ENCODE data around the gene PPHLN1. TPM values are rescaled to one million over a fixed set of nuclear protein-coding genes. Genes with fewer than 3 reads are reported as not detected.

PPHLN1 gene
- total and polyA plus RNA-seq, 2 of the 8 experiments (the other 6 are each of a cell fraction or from before 2014, with no cell fraction given): 34.3 to 71.6 TPM

GRCh38 chr12:42372154-42372791, 46.3 kb downstream of the PPHLN1 start:
- Histone ChIP-seq H3K18ac (ENCODE audit: extremely low read depth, low read length) (no peak overlapping the region), H3K36me3 (ENCODE audit: control insufficient read depth in 2 of 4, insufficient read depth in 4 of 4, low read length in 3 of 4) (peaks cover 0 to 6% (median 3%) of the 10 kb centered on the region in 4 experiments; a peak in 4 of 8 replicates), H3K56ac (replicated peaks; ENCODE audit: insufficient read length, low read depth, low read length) (no peak overlapping the region), H3K79me1 (ENCODE audit: low read depth, low read length) (no peaks in the 10 kb centered on the region; the same call in 1 of the 2 replicates), H3K9ac (replicated peaks in 1 of 4; ENCODE audit: extremely low read depth in 1 of 4, low read depth in 3 of 4, low read length in 3 of 4) (no peak overlapping the region), H3K23ac (ENCODE audit: insufficient read length) (no peak overlapping the region), H3K4me2 (ENCODE audit: insufficient read depth in 1 of 2, low read depth in 2 of 2, low read length in 2 of 2) (no peak overlapping the region), H2BK120ac (replicated peaks; ENCODE audit: low read depth, low read length) (no peak overlapping the region), H2BK5ac (ENCODE audit: low read depth, low read length) (no peak overlapping the region), H2BK20ac (ENCODE audit: low read length) (no peak overlapping the region), H3K4me3 (ENCODE audit: extremely low read depth in 1 of 4, insufficient read depth in 2 of 4, low read depth in 3 of 4, low read length in 4 of 4) (no peak overlapping the region), H3K27me3 (replicated peaks in 1 of 4; ENCODE audit: control insufficient read depth in 3 of 4, extremely low read depth in 1 of 4, insufficient read depth in 3 of 4, low read length in 3 of 4) (no peaks in the 10 kb centered on the region), H4K5ac (ENCODE audit: insufficient read length, low read depth, low read length) (no peak overlapping the region), H3K23me2 (ENCODE audit: low read depth, low read length) (no peaks in the 10 kb centered on the region), H3K27ac (ENCODE audit: low read depth, low read length) (no peak overlapping the region), H2AK5ac (ENCODE audit: low read depth, low read length) (no peak overlapping the region), H2BK15ac (ENCODE audit: low read length) (no peak overlapping the region), H3K14ac (ENCODE audit: insufficient read length) (no peak overlapping the region), H4K91ac (replicated peaks; ENCODE audit: insufficient read length, low read length) (no peak overlapping the region), H2AFZ (ENCODE audit: low read length) (no peak overlapping the region), H4K20me1 (replicated peaks in 1 of 2; ENCODE audit: control insufficient read depth in 1 of 2, insufficient read depth in 2 of 2, low read length in 2 of 2) (no peaks in the 10 kb centered on the region), H3K4ac (replicated peaks; ENCODE audit: insufficient read length, low read depth, low read length) (no peak overlapping the region), H3K9me3 (ENCODE audit: insufficient read depth in 2 of 2, low read depth in 1 of 2, low read length in 1 of 2) (no peaks in the 10 kb centered on the region), H2BK12ac (ENCODE audit: low read depth, low read length) (no peak overlapping the region), H3K4me1 (replicated peaks in 1 of 4; ENCODE audit: control insufficient read depth in 3 of 4, insufficient read depth in 4 of 4, low read length in 3 of 4) (peaks cover 0 to 9% (median 5%) of the 10 kb centered on the region in 4 experiments; a peak in 5 of 7 replicates), H3K79me2 (ENCODE audit: control insufficient read depth in 1 of 2, insufficient read depth in 2 of 2, low read length in 2 of 2) (peaks cover 0 to 17% of the 10 kb centered on the region in 2 experiments; a peak in 2 of 4 replicates), H4K8ac (ENCODE audit: extremely low read depth, insufficient read depth, low read length) (no peak overlapping the region)
- WGBS, 2 experiments (ENCODE audit: extremely low coverage in 1 of 2, insufficient coverage in 1 of 2, insufficient read length in 1 of 2, insufficient replicate concordance in 2 of 2, low coverage in 1 of 2, low lambda C conversion rate in 2 of 2, missing lambda C conversion rate in 1 of 2): 93% methylated on average over 2 of the region's 2 CpGs; no CpG with 5 or more reads in 1 of the 2 experiments
- ChIA-PET POLR2A (ENCODE audit: partially characterized antibody) (interaction anchor here (0.5 to 1.6 kb wide), 3 partner anchors 10 to 224 kb away, joined by 3 to 6 read pairs (median 3); no protein-coding TSS in a partner anchor), CTCF (ENCODE audit: partially characterized antibody) (interaction anchor here (0.5 to 3.6 kb wide), 45 partner anchors 10 to 1170 kb away, joined by 3 to 20 read pairs (median 3); no protein-coding TSS in a partner anchor)
- FAIRE-seq (peak; percentile 48), DNase-seq (ENCODE audit: low read depth in 1 of 2, low spot score in 2 of 2) (no peak)
- TF ChIP-seq NRF1 (IDR thresholded peaks at IDR 0.05; ENCODE audit: low read depth, low read length) (no peak), SIN3A (conservative IDR thresholded peaks at IDR 0.05 in 1 of 2, IDR thresholded peaks at IDR 0.05 in 1 of 2; ENCODE audit: low read depth in 1 of 2, low read length in 2 of 2) (peak; percentile 39 to 73; a peak in 1 of 4 replicates), CTCF (IDR thresholded peaks at IDR 0.05; ENCODE audit: control extremely low read depth in 1 of 3, insufficient read depth in 1 of 3, low read depth in 1 of 3, low read length in 3 of 3) (peak in 2 of 3 experiments; percentile 83 to 86; a peak in 3 of 4 replicates), KDM1A (IDR thresholded peaks at IDR 0.05; ENCODE audit: borderline replicate concordance, low read length) (no peak), CBX5 (IDR thresholded peaks at IDR 0.05; ENCODE audit: low read depth, low read length) (no peak), RAD21 (IDR thresholded peaks at IDR 0.05 in 1 of 2, conservative IDR thresholded peaks at IDR 0.05 in 1 of 2; ENCODE audit: low read depth in 2 of 2, low read length in 2 of 2) (peak; percentile 95)

All from H1 (cell line).